Right kidney (tissue), 1 donor: ENCODE measurements around the gene KIAA1549.

Experiments used
- DNase-seq: peaks from one replicate; pipeline ENCODE4 v3.0.0-alpha.2; 2016

Gene KIAA1549

GRCh38 chr7:138882249-138882648 lies 98.9 kb downstream of the KIAA1549 start:
- no peak for DNase-seq

GRCh38 chr7:138881579-138882188 lies 99.5 kb downstream of the KIAA1549 start:
- DNase-seq: no peak

DNA sequence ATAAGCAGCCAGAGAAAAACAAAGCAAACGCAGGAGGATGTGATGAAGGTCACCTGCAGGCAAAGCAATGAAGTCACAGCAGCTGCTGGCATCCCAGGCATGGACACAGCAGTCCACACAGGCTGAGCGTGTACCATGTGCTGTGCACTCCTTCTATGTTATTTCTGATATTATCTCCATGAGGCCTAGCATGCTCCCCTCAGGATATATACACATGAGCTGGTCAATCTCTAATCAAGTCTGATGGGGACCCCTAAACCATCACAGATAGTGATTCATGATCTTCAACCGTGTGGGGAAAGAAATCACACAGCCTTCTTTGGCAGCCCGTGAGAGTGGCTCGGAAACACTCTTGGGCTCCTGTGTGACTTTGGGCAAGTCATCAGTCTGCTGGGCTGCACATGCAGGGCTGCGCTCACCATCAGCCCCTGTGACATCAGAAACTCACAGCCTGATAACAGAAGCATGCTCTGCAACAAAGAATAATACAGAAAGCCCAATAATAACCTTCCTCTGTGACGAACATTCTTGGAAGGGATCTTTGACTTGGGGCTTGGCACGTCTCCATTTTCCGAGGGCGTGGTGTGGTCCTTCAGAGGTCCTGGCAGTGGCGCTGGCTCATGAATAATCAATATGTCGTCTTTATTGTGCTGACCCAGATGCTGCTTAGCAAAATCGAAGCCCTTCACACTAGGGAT lies 100.2 kb downstream of the KIAA1549 start:
- DNase-seq: no peak

- no peak for DNase-seq
These were observed 101.8 kb downstream of the KIAA1549 start for GRCh38 chr7:138879356-138879755.

DNA sequence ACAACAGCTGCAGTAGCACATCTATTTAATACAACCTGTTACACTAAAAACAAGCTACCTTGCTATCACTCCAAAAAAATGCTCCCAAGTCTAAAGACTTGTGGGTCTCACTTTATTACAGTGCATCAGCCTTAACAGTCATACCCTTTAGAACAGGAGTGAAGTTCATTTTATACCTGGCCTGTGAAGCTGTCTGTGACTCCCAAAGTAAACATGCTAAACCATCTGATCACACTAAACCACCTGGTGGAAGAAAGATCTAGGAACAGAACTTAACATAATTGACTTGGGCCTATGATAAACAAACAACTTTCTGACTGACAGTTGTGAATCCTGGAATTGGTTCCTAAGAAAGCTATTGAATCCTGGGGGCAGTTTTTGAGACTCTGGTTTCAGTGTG lies 102.3 kb downstream of the KIAA1549 start:
- no peak for DNase-seq

GRCh38 chr7:138878051-138878450 lies 103.1 kb downstream of the KIAA1549 start:
- no peak for DNase-seq

DNA sequence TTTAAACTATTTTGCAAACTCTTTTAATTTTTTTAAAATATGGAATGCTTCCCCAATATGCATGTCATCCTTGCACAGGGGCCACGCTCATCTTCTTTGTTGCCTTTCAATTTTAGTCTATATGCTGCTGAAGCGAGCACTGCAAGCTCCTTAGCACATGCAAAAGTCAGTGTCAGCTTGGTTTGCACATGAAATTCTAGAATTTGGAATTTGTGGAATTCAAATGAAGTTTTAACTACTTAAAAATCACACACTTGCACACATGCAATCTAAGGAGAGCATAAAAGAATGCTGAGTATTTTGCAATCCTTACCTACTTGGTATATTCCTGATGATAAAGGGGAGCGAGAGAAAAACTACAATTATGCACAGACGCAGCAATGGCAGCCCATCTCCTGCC lies 104.9 kb downstream of the KIAA1549 start:
- DNase-seq: no peak

DNA sequence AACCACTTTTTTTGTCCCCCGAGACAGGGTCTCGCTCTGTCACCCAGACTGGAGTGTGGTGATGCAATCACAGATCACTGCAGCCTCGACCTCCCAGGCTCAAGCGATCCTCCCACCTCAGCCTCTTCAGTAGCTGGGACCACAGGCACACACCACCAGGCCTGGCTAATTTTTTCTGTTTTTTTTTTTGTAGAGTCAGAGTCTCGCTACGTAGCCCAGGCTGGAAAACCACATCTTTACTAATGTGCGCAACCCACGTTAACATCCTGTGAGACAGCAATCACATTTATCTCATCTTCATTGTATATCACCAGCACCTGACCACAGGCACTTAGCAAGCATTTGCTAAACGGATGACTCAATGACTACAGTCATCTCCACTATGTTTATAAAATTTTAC lies 105.4 kb downstream of the KIAA1549 start:
- DNase-seq: no peak

- no peak for DNase-seq
These were observed 107.8 kb downstream of the KIAA1549 start for GRCh38 chr7:138873220-138873892.

DNA sequence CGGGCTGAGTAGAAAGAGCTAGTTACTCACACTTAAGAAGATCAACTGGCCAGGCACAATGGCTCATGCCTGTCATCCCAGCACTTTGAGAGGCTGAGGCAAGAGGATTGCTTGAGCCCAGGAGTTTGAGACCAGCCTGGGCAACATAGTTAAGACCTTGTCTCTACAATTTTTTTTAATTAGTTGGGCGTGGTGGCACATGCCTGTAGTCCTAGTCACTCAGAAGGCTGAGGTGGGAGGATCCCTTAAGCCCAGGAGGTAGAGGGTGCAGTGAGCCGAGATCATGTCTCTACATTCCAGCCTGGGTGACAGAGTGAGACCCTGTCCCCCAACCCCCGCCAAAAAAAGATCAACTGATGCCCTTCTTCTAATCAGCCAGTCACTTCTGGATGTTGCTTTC lies 108.6 kb downstream of the KIAA1549 start:
- DNase-seq: no peak

GRCh38 chr7:138871814-138872090 lies 109.4 kb downstream of the KIAA1549 start:
- DNase-seq: no peak

- DNase-seq: no peak
These were observed 110.0 kb downstream of the KIAA1549 start for GRCh38 chr7:138871065-138871813.

- no peak for DNase-seq
These were observed 111.8 kb downstream of the KIAA1549 start for GRCh38 chr7:138869353-138869752.

DNA sequence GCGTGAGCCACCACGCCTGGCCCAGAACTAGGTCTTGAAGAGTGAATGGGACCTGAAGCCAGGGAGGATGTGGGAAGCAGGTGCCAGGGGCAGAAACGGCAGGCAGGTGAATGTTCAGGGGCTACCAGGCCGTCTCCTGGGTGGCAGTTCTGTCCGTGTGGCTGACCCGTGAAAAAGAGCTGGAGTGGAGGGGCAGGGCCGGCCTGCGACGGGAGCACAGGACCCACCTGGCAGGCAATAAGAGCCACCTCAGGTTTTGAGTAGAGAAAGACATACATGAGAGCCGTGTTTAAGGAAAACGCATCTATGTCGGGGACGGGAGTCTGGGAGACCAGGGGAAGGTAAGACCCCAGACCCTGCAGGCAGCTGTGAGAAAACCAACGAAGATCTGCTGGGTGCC lies 112.5 kb downstream of the KIAA1549 start:
- DNase-seq: no peak

GRCh38 chr7:138867744-138868143 lies 113.4 kb downstream of the KIAA1549 start:
- DNase-seq: no peak

- no peak for DNase-seq
These were observed 114.8 kb downstream of the KIAA1549 start for GRCh38 chr7:138866353-138866752.

DNA sequence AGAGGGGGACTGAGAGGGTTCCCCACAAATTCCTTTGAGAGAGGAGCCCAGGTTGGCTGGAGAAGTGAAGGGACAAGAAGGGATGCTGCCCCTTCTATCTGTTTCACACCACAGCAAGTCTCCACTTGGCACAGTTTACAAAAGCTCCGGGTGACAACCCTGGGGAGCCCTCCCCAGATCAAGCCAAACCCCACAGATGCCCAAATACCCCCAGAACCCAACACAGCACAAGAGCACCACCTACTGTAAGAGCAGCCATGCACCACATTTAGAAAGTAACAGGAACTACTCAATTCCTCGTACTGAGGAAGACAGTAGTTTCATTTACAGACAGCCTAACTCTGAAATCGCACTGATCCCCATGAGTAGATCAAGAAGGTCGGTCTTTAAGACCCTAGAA lies 115.3 kb downstream of the KIAA1549 start:
- DNase-seq: no peak

GRCh38 chr7:138864667-138865066 lies 116.5 kb downstream of the KIAA1549 start:
- no peak for DNase-seq

- no peak for DNase-seq
These were observed 117.3 kb downstream of the KIAA1549 start for GRCh38 chr7:138863931-138864330.

GRCh38 chr7:138861051-138861450 lies 120.1 kb downstream of the KIAA1549 start:
- DNase-seq: no peak

DNA sequence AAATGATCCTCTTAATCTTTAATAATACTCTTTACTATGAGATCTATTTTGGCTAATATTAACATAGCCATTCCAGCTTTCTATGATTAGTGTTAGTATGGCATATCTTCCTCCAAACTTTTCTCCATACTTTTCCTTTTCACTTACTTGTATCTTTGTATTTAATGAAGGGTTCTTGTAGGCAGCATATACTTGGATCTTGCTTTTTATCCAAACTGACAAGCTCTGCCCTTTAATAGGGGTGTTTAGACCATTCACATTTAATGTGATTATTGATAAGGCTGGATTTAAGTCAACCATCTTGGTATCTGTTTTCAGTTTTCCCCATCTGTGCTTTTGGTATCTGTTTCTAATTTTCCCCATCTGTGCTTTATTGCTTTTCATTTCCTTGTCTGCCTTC lies 123.5 kb downstream of the KIAA1549 start:
- DNase-seq: no peak

DNA sequence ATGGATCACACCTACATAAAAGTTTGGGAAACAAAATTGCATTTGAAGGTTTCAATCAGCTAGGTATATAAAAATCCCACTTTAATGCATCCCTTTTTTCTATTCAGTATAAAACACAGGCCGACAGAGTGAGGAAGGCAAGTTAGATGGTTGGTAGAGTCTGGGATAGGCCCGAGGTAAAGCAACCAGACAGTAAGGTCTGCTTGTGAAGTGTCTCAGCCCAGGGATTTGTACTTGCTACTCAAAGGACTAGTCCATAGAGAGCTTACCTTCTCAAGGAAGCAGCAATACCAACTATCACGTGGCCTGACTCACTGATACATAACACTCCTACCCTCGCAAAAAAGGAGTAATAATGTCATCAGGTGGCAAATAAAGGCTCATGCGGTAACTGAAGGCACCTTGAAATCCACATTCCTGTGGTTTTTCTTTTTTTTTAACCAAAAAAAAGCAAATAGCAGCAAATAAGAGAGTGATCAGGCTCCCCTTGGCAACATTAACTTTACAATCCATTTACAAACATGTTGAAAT lies 127.0 kb downstream of the KIAA1549 start:
- DNase-seq: no peak

DNA sequence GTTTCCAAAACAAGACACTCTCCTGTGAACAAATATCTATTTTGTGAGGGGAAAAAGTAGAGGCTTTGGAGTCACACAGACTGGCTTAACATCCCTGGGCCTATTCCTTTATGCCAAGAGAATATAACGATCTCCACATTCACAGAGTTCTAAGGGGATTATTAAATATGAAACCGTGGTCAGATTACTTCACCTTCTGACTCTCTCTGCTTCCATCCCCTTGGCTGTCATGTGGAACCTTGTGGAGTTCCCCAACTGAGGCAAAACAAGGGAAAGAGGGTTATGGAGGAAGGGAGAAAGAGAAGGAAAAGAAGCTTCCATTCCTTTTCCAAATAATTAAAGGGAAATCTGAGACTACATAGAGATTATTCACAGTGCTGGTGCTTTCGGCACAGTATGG lies 127.7 kb downstream of the KIAA1549 start:
- DNase-seq: no peak
